Type B pancreatic cell (in vitro differentiated cells): Measurements from ENCODE around the gene RAB33B. TPM values are rescaled to one million over a fixed set of nuclear protein-coding genes. Genes with fewer than 3 reads are reported as not detected.
A peak's percentile ranks its signal among the peaks of the same experiment; 100 is the strongest.

Experiments used
- DNase-seq: peaks from one replicate; pipeline ENCODE4 v3.0.0; 2021; ENCODE audit warnings: mixed read lengths; ENCODE audit not compliant: unreplicated experiment; ENCODE audit errors: extremely low spot score
- H3K27ac Mint-ChIP-seq: 2 replicates; pipeline ENCODE4 v1.8.0; 2021; ENCODE audit warnings: mild to moderate bottlenecking, mixed read lengths
- H3K27me3 Mint-ChIP-seq: 2 replicates; pipeline ENCODE4 v1.8.0; 2021; ENCODE audit warnings: mixed read lengths
- H3K36me3 Mint-ChIP-seq: 2 replicates; pipeline ENCODE4 v1.8.0; 2021; ENCODE audit warnings: mixed read lengths
- H3K4me1 Mint-ChIP-seq: one replicate; pipeline ENCODE4 v1.8.0; 2021; ENCODE audit warnings: mixed read lengths; ENCODE audit not compliant: unreplicated experiment
- H3K4me3 Mint-ChIP-seq: 2 replicates; pipeline ENCODE4 v1.8.0; 2021; ENCODE audit warnings: mild to moderate bottlenecking, mixed read lengths
- H3K9me3 Mint-ChIP-seq: 2 replicates; pipeline ENCODE4 v1.8.0; 2021; ENCODE audit warnings: mixed read lengths
- total RNA-seq: library from RNA; stranded (reverse); gene quantifications from 2 replicates; pipeline ENCODE4 v1.2.1, GENCODE V29; 2021; ENCODE audit warnings: low replicate concordance
- TF ChIP-seq, protein P1 (sequence below): fragments of 200-600 bp; sonication (generic); conservative IDR thresholded peaks from 2 replicates; pipeline ENCODE4 v1.5.0; 2021; ENCODE audit warnings: antibody characterized with exemption, mild to moderate bottlenecking

The RAB33B gene
- total RNA-seq, 1 donor from 2014 or later: 7.8 TPM

GRCh38 chr4:139450586-139450985 is 3.3 kb upstream of the RAB33B start:
- H3K9me3 Mint-ChIP-seq: no peaks in the 10 kb centered on the region
- no peak overlapping the region for H3K27ac Mint-ChIP-seq
- no peaks in the 10 kb centered on the region for H3K27me3 Mint-ChIP-seq
- TF ChIP-seq, protein P1, sequence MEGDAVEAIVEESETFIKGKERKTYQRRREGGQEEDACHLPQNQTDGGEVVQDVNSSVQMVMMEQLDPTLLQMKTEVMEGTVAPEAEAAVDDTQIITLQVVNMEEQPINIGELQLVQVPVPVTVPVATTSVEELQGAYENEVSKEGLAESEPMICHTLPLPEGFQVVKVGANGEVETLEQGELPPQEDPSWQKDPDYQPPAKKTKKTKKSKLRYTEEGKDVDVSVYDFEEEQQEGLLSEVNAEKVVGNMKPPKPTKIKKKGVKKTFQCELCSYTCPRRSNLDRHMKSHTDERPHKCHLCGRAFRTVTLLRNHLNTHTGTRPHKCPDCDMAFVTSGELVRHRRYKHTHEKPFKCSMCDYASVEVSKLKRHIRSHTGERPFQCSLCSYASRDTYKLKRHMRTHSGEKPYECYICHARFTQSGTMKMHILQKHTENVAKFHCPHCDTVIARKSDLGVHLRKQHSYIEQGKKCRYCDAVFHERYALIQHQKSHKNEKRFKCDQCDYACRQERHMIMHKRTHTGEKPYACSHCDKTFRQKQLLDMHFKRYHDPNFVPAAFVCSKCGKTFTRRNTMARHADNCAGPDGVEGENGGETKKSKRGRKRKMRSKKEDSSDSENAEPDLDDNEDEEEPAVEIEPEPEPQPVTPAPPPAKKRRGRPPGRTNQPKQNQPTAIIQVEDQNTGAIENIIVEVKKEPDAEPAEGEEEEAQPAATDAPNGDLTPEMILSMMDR: no peak
- no peak overlapping the region for H3K4me3 Mint-ChIP-seq
- no peak for DNase-seq
- peaks cover 29% of the 10 kb centered on the region for H3K4me1 Mint-ChIP-seq
- H3K36me3 Mint-ChIP-seq: peaks cover 15% of the 10 kb centered on the region

DNA sequence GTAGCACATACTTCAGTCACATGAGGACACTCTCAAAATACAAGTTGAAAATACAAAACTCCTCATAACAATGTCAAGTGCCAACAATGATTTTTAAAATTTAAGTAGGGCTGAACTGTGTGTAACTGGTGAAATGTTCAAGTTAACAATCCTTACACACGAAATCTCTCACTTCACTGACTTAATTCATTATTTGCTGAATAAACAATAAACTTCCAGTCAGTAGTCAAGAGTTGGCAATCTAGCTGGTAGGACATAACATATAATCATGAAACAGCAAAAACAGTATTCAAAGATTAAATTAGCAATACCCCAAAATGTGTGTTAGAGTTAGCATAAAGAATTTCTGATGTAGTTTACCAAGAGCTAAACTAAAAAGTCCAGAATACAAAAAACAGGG is 1.9 kb upstream of the RAB33B start:
- Mint-ChIP-seq H3K36me3 (peaks cover 18% of the 10 kb centered on the region), H3K4me1 (peaks cover 39% of the 10 kb centered on the region), H3K27me3 (no peaks in the 10 kb centered on the region), H3K4me3 (peak overlapping the region; percentile 98), H3K27ac (peak overlapping the region; percentile 99), H3K9me3 (no peaks in the 10 kb centered on the region)
- no peak for DNase-seq
- TF ChIP-seq, protein P1: no peak

DNA sequence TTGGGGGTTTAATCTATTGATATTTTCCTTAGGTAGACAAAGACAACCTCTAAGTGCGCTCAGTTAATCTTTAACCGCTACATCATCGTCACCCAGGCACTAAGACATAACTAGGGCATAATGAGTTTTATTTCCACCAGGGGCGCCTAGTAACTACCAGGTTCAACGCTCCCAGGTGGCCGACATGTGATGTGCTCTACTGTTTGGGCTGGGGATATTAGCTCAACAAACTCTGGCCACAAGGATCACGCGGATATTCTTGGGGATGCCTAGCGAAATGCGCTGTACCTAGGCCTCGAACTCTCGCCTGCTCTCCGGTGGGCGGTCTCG is 915 bp upstream of the RAB33B start:
- H3K27ac Mint-ChIP-seq: peak overlapping the region; percentile 99
- peaks cover 48% of the 10 kb centered on the region for H3K4me1 Mint-ChIP-seq
- no peaks in the 10 kb centered on the region for H3K9me3 Mint-ChIP-seq
- no peak for DNase-seq
- no peaks in the 10 kb centered on the region for H3K27me3 Mint-ChIP-seq
- H3K36me3 Mint-ChIP-seq: peaks cover 18% of the 10 kb centered on the region
- peak overlapping the region; percentile 98 for H3K4me3 Mint-ChIP-seq
- TF ChIP-seq, protein P1: peak; percentile 66

GRCh38 chr4:139453371-139454110 is 380 bp upstream of the RAB33B start:
- TF ChIP-seq, protein P1: peak; percentile 24
- Mint-ChIP-seq H3K4me1 (peaks cover 52% of the 10 kb centered on the region), H3K36me3 (peaks cover 17% of the 10 kb centered on the region), H3K4me3 (peak overlapping the region; percentile 98), H3K9me3 (no peaks in the 10 kb centered on the region), H3K27ac (peak overlapping the region; percentile 99), H3K27me3 (no peaks in the 10 kb centered on the region)
- DNase-seq: peak; percentile 96

DNA sequence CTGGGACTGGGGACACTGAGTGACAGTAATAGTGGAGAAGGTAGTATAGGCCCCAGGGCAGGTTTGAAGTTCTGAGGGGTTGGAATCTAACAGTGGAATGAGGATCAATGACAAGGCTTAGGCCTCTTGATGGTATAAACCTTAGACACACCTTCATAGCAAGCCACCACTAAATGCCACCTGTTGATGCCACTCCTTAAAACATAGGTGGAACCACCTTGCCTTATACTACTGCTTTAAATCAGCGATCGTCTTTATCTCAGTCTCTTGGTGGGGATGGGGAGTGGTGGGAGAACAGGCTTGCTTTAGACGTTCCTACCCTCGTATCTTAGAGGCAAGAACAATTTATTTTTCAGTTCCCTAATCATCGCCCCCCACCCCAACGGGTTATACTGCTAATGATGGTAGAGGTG is 1.2 kb downstream of the RAB33B start:
- Mint-ChIP-seq H3K4me1 (peaks cover 59% of the 10 kb centered on the region), H3K36me3 (peaks cover 10% of the 10 kb centered on the region), H3K27me3 (no peaks in the 10 kb centered on the region), H3K9me3 (no peaks in the 10 kb centered on the region), H3K27ac (peak overlapping the region; percentile 99), H3K4me3 (peak overlapping the region; percentile 98)
- DNase-seq: no peak
- TF ChIP-seq, protein P1: no peak
